Heart left ventricle (tissue), 13 donors: Measurements from ENCODE around the gene PALM.

Source experiments
- CTCF ChIP-seq, 12 donors: fragments of 200-600 bp; sonication (generic) in 4 of 12; IDR thresholded peaks; one replicate each; pipeline versions ENCODE4 v1.5.0 to v1.8.0; 2018 to 2022; ENCODE audit warnings: antibody characterized with exemption in 12 of 12, mild to moderate bottlenecking in 5 of 12
- POLR2A ChIP-seq, 2 donors: fragments of 450-650 bp; IDR thresholded peaks; one replicate each; pipeline ENCODE4 v1.6.1; 2017; ENCODE audit warnings: antibody characterized with exemption in 2 of 2, mild to moderate bottlenecking in 2 of 2, moderate library complexity in 2 of 2
- donor health status: ischemic (EF 13 %, LVEDD 7.1; RV severe dilation, severe dysfunction).
- donor health status: DM: no; HTN: yes; CAD: no.
- donor health status: DM: no; HTN: no; CAD: no.
- donor health status: ischemic (EF 25% LVEDD 6.9; RV normal size, moderate dysfunction).
- donor health status: ischemic (EF 25% LVEDD 5.7; RV mildly dilated, moderate dysfunction).
- donor health status: ischemic (EF 35%, LVEDD 5.7; RV mildly dilated, moderate dysfunction).
- donor health status: nonischemic (EF 11% LVEDD 7.7; RV severe dilation, severe dysfunction).
- donor health status: DM: yes; HTN: yes; CAD: no.
- donor health status: PGD.
- donor health status: ischemic (EF 29% LVEDD 5.4; RV normal size, mild dysfunction).
- donor health status: nonischemic (EF 23%, LVEDD 6.1; RV moderate dilation, normal function).

GRCh38 chr19:722553-723101 lies 13.9 kb downstream of the PALM start:
- TF ChIP-seq CTCF (IDR thresholded peaks at IDR 0.05) (no peak), POLR2A (IDR thresholded peaks at IDR 0.05) (no peak)
